Putamen (tissue), 1 donor: ENCODE results near the gene DHRS7B.
"Not testable (repeated sequence)": the region's sequence is repeated elsewhere in the genome, so short reads cannot be mapped to it uniquely, and the experiment has no call there.

Experiments
- DNase-seq: peaks from one replicate; pipeline ENCODE4 v3.0.0-alpha.2; 2016; ENCODE audit warnings: low spot score

The DHRS7B gene

GRCh38 chr17:21108651-21109050, 18.1 kb upstream of the DHRS7B start:
- DNase-seq: no peak

- no peak for DNase-seq
Measured at GRCh38 chr17:21113049-21113690, 13.6 kb upstream of the DHRS7B start.

- no peak for DNase-seq
Measured at GRCh38 chr17:21113716-21114115, 13.0 kb upstream of the DHRS7B start.

GRCh38 chr17:21114791-21115190, 12.0 kb upstream of the DHRS7B start:
- DNase-seq: not testable (repeated sequence)

- DNase-seq: peak; percentile 71
Measured at GRCh38 chr17:21119247-21119918, 7.4 kb upstream of the DHRS7B start.

GRCh38 chr17:21119919-21120249, 6.9 kb upstream of the DHRS7B start:
- no peak for DNase-seq

- no peak for DNase-seq
Measured at GRCh38 chr17:21124086-21124485, 2.7 kb upstream of the DHRS7B start.

GRCh38 chr17:21124517-21124916, 2.2 kb upstream of the DHRS7B start:
- DNase-seq: not testable (repeated sequence)

GRCh38 chr17:21125862-21126261, 902 bp upstream of the DHRS7B start:
- DNase-seq: no peak

GRCh38 chr17:21127509-21128077, 829 bp downstream of the DHRS7B start:
- no peak for DNase-seq

- peak; percentile 25 for DNase-seq
Measured at GRCh38 chr17:21129023-21129681, 2.4 kb downstream of the DHRS7B start.

GRCh38 chr17:21131137-21131536, 4.4 kb downstream of the DHRS7B start:
- no peak for DNase-seq

GRCh38 chr17:21132428-21132827, 5.7 kb downstream of the DHRS7B start:
- DNase-seq: no peak

GRCh38 chr17:21134559-21134958, 7.8 kb downstream of the DHRS7B start:
- no peak for DNase-seq

GRCh38 chr17:21140911-21141310, 14.1 kb downstream of the DHRS7B start:
- DNase-seq: no peak

GRCh38 chr17:21141331-21141730, 14.6 kb downstream of the DHRS7B start:
- DNase-seq: no peak

- not testable (repeated sequence) for DNase-seq
Measured at GRCh38 chr17:21142065-21142464, 15.3 kb downstream of the DHRS7B start.

GRCh38 chr17:21143695-21144094, 16.9 kb downstream of the DHRS7B start:
- no peak for DNase-seq

GRCh38 chr17:21144299-21144698, 17.5 kb downstream of the DHRS7B start:
- DNase-seq: not testable (repeated sequence)

GRCh38 chr17:21146362-21147015, 19.7 kb downstream of the DHRS7B start:
- no peak for DNase-seq

- DNase-seq: no peak
Measured at GRCh38 chr17:21149621-21150020, 22.9 kb downstream of the DHRS7B start.

- no peak for DNase-seq
Measured at GRCh38 chr17:21152731-21153130, 26.0 kb downstream of the DHRS7B start.
